Uterus (tissue), 2 donors: ENCODE results near the gene CHST2.

Experiments used
- POLR2A ChIP-seq, 2 donors: fragments of 450-650 bp; IDR thresholded peaks; one replicate each; pipeline ENCODE4 v1.6.1; 2016; ENCODE audit warnings: antibody characterized with exemption in 2 of 2, mild to moderate bottlenecking in 1 of 2, moderate library complexity in 1 of 2
- TF ChIP-seq, protein P1 (sequence below), 4 experiments: fragments of 200-600 bp in 2 of 4; fragments of 450-650 bp in 2 of 4; sonication (generic) in 2 of 4; IDR thresholded peaks; one replicate each; pipeline ENCODE4 v1.5.1; 2016 to 2019; ENCODE audit warnings: antibody characterized with exemption in 4 of 4, mild to moderate bottlenecking in 2 of 4, moderate library complexity in 1 of 4

DNA sequence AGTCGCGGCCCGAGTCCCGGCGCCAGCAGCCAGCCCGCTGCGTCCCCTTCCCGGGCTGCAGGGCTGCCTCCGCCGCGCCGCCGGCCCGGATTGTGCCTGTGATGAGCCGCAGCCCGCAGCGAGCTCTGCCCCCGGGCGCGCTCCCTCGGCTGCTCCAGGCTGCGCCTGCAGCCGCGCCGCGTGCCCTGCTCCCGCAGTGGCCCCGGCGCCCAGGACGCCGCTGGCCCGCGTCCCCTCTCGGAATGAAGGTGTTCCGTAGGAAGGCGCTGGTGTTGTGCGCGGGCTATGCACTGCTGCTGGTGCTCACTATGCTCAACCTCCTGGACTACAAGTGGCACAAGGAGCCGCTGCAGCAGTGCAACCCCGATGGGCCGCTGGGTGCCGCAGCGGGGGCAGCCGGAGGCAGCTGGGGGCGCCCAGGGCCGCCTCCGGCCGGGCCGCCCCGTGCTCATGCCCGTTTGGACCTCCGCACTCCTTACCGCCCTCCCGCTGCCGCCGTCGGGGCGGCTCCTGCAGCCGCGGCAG, 1.2 kb downstream of the CHST2 start:
- TF ChIP-seq POLR2A (IDR thresholded peaks at IDR 0.05), result no peak
- TF ChIP-seq, protein P1, sequence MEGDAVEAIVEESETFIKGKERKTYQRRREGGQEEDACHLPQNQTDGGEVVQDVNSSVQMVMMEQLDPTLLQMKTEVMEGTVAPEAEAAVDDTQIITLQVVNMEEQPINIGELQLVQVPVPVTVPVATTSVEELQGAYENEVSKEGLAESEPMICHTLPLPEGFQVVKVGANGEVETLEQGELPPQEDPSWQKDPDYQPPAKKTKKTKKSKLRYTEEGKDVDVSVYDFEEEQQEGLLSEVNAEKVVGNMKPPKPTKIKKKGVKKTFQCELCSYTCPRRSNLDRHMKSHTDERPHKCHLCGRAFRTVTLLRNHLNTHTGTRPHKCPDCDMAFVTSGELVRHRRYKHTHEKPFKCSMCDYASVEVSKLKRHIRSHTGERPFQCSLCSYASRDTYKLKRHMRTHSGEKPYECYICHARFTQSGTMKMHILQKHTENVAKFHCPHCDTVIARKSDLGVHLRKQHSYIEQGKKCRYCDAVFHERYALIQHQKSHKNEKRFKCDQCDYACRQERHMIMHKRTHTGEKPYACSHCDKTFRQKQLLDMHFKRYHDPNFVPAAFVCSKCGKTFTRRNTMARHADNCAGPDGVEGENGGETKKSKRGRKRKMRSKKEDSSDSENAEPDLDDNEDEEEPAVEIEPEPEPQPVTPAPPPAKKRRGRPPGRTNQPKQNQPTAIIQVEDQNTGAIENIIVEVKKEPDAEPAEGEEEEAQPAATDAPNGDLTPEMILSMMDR (IDR thresholded peaks at IDR 0.05), result no peak
